Mesendoderm (in vitro differentiated cells): Measurements from ENCODE around the gene POP7.

Source experiments
- DNase-seq: peaks from one replicate; pipeline ENCODE4 v3.0.0; 2013
- H2AK5ac ChIP-seq: 2 replicates; pipeline ENCODE4 v1.6.1; 2013; ENCODE audit warnings: low read length, inconsistent platforms
- H2BK120ac ChIP-seq: 2 replicates; pipeline ENCODE4 v1.6.1; 2013; ENCODE audit warnings: low read depth, mild to moderate bottlenecking, low read length, moderate library complexity, mixed read lengths
- H2BK15ac ChIP-seq: replicated peaks from 2 replicates; pipeline ENCODE4 v1.6.1; 2013; ENCODE audit warnings: low read depth, mild to moderate bottlenecking, moderate library complexity
- H2BK5ac ChIP-seq: 2 replicates; pipeline ENCODE4 v1.6.1; 2013; ENCODE audit warnings: low read length, inconsistent platforms
- H3K18ac ChIP-seq: 2 replicates; pipeline ENCODE4 v1.6.1; 2013; ENCODE audit warnings: mild to moderate bottlenecking, low read length, mixed read lengths
- H3K23ac ChIP-seq: one replicate; pipeline ENCODE4 v1.6.1; 2013; ENCODE audit warnings: low read length
- H3K27ac ChIP-seq: 2 replicates; pipeline ENCODE4 v1.5.1; 2013; ENCODE audit warnings: low read depth, mild to moderate bottlenecking, inconsistent platforms, low read length, moderate library complexity
- H3K27me3 ChIP-seq: 2 replicates; pipeline ENCODE4 v1.6.1; 2013; ENCODE audit warnings: low read length, control low read depth, mild to moderate bottlenecking, inconsistent platforms; ENCODE audit not compliant: insufficient read depth, poor library complexity
- H3K36me3 ChIP-seq: 2 replicates; pipeline ENCODE4 v1.6.1; 2013; ENCODE audit warnings: low read length, inconsistent platforms; ENCODE audit not compliant: control insufficient read depth, insufficient read depth
- H3K4ac ChIP-seq: one replicate; pipeline ENCODE4 v1.6.1; 2013; ENCODE audit warnings: low read depth, mild to moderate bottlenecking, low read length, moderate library complexity
- H3K4me1 ChIP-seq: 2 replicates; pipeline ENCODE4 v1.6.1; 2013; ENCODE audit warnings: low read depth, low read length, inconsistent platforms; ENCODE audit not compliant: control insufficient read depth
- H3K4me2 ChIP-seq: 2 replicates; pipeline ENCODE4 v1.6.1; 2013; ENCODE audit warnings: low read length
- H3K4me3 ChIP-seq: 2 replicates; pipeline ENCODE4 v1.5.1; 2013; ENCODE audit warnings: mild to moderate bottlenecking, low read length
- H3K56ac ChIP-seq: one replicate; pipeline ENCODE4 v1.6.1; 2013; ENCODE audit warnings: low read length
- H3K79me1 ChIP-seq: 2 replicates; pipeline ENCODE4 v1.6.1; 2013; ENCODE audit warnings: low read length, inconsistent platforms
- H3K79me2 ChIP-seq: 2 replicates; pipeline ENCODE4 v1.6.1; 2013; ENCODE audit warnings: mild to moderate bottlenecking, low read length; ENCODE audit not compliant: control insufficient read depth, insufficient read depth
- H3K9ac ChIP-seq: 2 replicates; pipeline ENCODE4 v1.6.1; 2013; ENCODE audit warnings: low read length, inconsistent platforms
- H4K5ac ChIP-seq: one replicate; pipeline ENCODE4 v1.6.1; 2013; ENCODE audit warnings: low read length
- H4K8ac ChIP-seq: one replicate; pipeline ENCODE4 v1.6.1; 2013; ENCODE audit warnings: low read depth, mild to moderate bottlenecking, control low read depth, low read length, moderate library complexity
- WGBS: extraction: QIAGEN DNeasy Blood & Tissue Kit; methylation state at CpG from one replicate; pipeline ENCODE4 v1.1.7; 2013; ENCODE audit warnings: low lambda C conversion rate, missing lambda C conversion rate; ENCODE audit not compliant: insufficient coverage; ENCODE audit errors: extremely low coverage; 5-methylcytosine and 5-hydroxymethylcytosine counted together

Gene POP7

GRCh38 chr7:100719523-100720278 is 13.8 kb downstream of the POP7 start:
- Histone ChIP-seq H3K23ac (no peak overlapping the region), H3K9ac (no peak overlapping the region), H3K4me1 (no peaks in the 10 kb centered on the region), H3K27ac (no peak overlapping the region), H3K4me3 (no peak overlapping the region), H4K5ac (no peak overlapping the region), H2BK15ac (no peak overlapping the region), H3K56ac (no peak overlapping the region), H3K4me2 (no peak overlapping the region), H3K79me2 (no peaks in the 10 kb centered on the region), H3K4ac (no peak overlapping the region), H4K8ac (no peak overlapping the region), H2BK5ac (no peak overlapping the region), H3K27me3 (peaks cover 18% of the 10 kb centered on the region), H2BK120ac (no peak overlapping the region), H3K36me3 (no peaks in the 10 kb centered on the region), H3K18ac (no peak overlapping the region), H2AK5ac (no peak overlapping the region), H3K79me1 (no peaks in the 10 kb centered on the region)
- no CpG with 5 or more reads among the region's 8 CpGs for WGBS
- DNase-seq: no peak

DNA sequence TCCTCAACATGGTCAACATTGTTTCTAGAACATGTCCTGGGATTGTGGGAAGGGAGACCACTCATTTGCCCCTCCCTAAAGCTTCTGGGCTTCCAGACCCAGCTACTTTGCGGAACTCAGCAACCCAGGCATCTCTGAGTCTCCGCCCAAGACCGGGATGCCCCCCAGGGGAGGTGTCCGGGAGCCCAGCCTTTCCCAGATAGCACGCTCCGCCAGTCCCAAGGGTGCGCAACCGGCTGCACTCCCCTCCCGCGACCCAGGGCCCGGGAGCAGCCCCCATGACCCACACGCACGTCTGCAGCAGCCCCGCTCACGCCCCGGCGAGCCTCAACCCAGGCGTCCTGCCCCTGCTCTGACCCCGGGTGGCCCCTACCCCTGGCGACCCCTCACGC is 14.4 kb downstream of the POP7 start, which contains the start of gene EPO:
TSS of gene EPO (plus strand) at position 190 of the 392 bp plus-strand sequence. CDS start 513 bp downstream, outside the sequence.
- Histone ChIP-seq H3K79me1 (no peaks in the 10 kb centered on the region), H3K23ac (no peak within 1 kb of the TSS), H3K4me3 (no peak within 1 kb of the TSS), H3K4me2 (peak within 1 kb of the TSS; percentile 29), H3K56ac (peak within 1 kb of the TSS; percentile 56), H3K4ac (no peak within 1 kb of the TSS), H2BK5ac (no peak within 1 kb of the TSS), H4K5ac (no peak within 1 kb of the TSS), H2BK15ac (no peak within 1 kb of the TSS), H3K4me1 (no peaks in the 10 kb centered on the region), H3K27ac (no peak within 1 kb of the TSS), H3K27me3 (peaks cover 18% of the 10 kb centered on the region), H3K18ac (no peak within 1 kb of the TSS), H2AK5ac (no peak within 1 kb of the TSS), H2BK120ac (no peak within 1 kb of the TSS), H3K36me3 (no peaks in the 10 kb centered on the region), H3K9ac (peak within 1 kb of the TSS; percentile 42), H4K8ac (no peak within 1 kb of the TSS), H3K79me2 (no peaks in the 10 kb centered on the region)
- WGBS: no CpG with 5 or more reads among the region's 21 CpGs
- no peak for DNase-seq

GRCh38 chr7:100720671-100721504 is 15.0 kb downstream of the POP7 start:
- no peaks in the 10 kb centered on the region for H3K79me1 ChIP-seq
- no peak overlapping the region for H2BK120ac ChIP-seq
- no peak overlapping the region for H3K27ac ChIP-seq
- peaks cover 18% of the 10 kb centered on the region for H3K27me3 ChIP-seq
- WGBS: no CpG with 5 or more reads among the region's 56 CpGs
- H2BK15ac ChIP-seq: no peak overlapping the region
- no peak overlapping the region for H4K5ac ChIP-seq
- H3K56ac ChIP-seq: peak overlapping the region; percentile 56
- H3K4me2 ChIP-seq: peak overlapping the region; percentile 29
- H3K36me3 ChIP-seq: no peaks in the 10 kb centered on the region
- no peak overlapping the region for H2BK5ac ChIP-seq
- peak; percentile 24 for DNase-seq
- H4K8ac ChIP-seq: no peak overlapping the region
- no peaks in the 10 kb centered on the region for H3K4me1 ChIP-seq
- no peak overlapping the region for H2AK5ac ChIP-seq
- H3K9ac ChIP-seq: peak overlapping the region; percentile 42
- no peak overlapping the region for H3K4me3 ChIP-seq
- H3K23ac ChIP-seq: no peak overlapping the region
- H3K18ac ChIP-seq: no peak overlapping the region
- H3K79me2 ChIP-seq: no peaks in the 10 kb centered on the region
- no peak overlapping the region for H3K4ac ChIP-seq

- Histone ChIP-seq H4K5ac (no peak overlapping the region), H3K56ac (peak overlapping the region; percentile 56), H4K8ac (no peak overlapping the region), H2AK5ac (no peak overlapping the region), H2BK15ac (no peak overlapping the region), H3K36me3 (no peaks in the 10 kb centered on the region), H2BK5ac (no peak overlapping the region), H3K23ac (no peak overlapping the region), H3K4me3 (no peak overlapping the region), H3K18ac (no peak overlapping the region), H3K4me2 (no peak overlapping the region), H3K4ac (no peak overlapping the region), H3K79me2 (no peaks in the 10 kb centered on the region), H3K27ac (no peak overlapping the region), H2BK120ac (no peak overlapping the region), H3K27me3 (peaks cover 18% of the 10 kb centered on the region), H3K79me1 (no peaks in the 10 kb centered on the region), H3K4me1 (no peaks in the 10 kb centered on the region), H3K9ac (no peak overlapping the region)
- WGBS: no CpG with 5 or more reads among the region's 8 CpGs
- no peak for DNase-seq
These were observed 15.5 kb downstream of the POP7 start for GRCh38 chr7:100721505-100721812.

DNA sequence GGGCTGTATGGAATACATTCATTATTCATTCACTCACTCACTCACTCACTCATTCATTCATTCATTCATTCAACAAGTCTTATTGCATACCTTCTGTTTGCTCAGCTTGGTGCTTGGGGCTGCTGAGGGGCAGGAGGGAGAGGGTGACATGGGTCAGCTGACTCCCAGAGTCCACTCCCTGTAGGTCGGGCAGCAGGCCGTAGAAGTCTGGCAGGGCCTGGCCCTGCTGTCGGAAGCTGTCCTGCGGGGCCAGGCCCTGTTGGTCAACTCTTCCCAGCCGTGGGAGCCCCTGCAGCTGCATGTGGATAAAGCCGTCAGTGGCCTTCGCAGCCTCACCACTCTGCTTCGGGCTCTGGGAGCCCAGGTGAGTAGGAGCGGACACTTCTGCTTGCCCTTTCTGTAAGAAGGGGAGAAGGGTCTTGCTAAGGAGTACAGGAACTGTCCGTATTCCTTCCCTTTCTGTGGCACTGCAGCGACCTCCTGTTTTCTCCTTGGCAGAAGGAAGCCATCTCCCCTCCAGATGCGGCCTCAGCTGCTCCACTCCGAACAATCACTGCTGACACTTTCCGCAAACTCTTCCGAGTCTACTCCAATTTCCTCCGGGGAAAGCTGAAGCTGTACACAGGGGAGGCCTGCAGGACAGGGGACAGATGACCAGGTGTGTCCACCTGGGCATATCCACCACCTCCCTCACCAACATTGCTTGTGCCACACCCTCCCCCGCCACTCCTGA is 16.7 kb downstream of the POP7 start:
- H3K4ac ChIP-seq: no peak overlapping the region
- H3K27me3 ChIP-seq: peaks cover 18% of the 10 kb centered on the region
- no CpG with 5 or more reads among the region's 17 CpGs for WGBS
- no peak overlapping the region for H4K5ac ChIP-seq
- H2BK5ac ChIP-seq: no peak overlapping the region
- no peak overlapping the region for H3K56ac ChIP-seq
- no peak overlapping the region for H3K9ac ChIP-seq
- H3K4me3 ChIP-seq: no peak overlapping the region
- H2BK15ac ChIP-seq: no peak overlapping the region
- H3K79me2 ChIP-seq: no peaks in the 10 kb centered on the region
- no peak overlapping the region for H3K18ac ChIP-seq
- no peaks in the 10 kb centered on the region for H3K79me1 ChIP-seq
- no peak for DNase-seq
- H3K23ac ChIP-seq: no peak overlapping the region
- H3K27ac ChIP-seq: no peak overlapping the region
- H2BK120ac ChIP-seq: no peak overlapping the region
- H3K36me3 ChIP-seq: no peaks in the 10 kb centered on the region
- no peak overlapping the region for H3K4me2 ChIP-seq
- no peaks in the 10 kb centered on the region for H3K4me1 ChIP-seq
- no peak overlapping the region for H4K8ac ChIP-seq
- no peak overlapping the region for H2AK5ac ChIP-seq
